Stimulated activated CD8-positive, alpha-beta memory T cell treated with anti-CD3 and anti-CD28 coated beads, Interleukin-12 subunit alpha, Interleukin-12 subunit beta, amount 100 ng/mL, for 24 hours (primary cell): ENCODE measurements around the gene CNBD2.
"Not testable (repeated sequence)": the region's sequence is repeated elsewhere in the genome, so short reads cannot be mapped to it uniquely, and the experiment has no call there.

Source experiments
- DNase-seq: peaks from one replicate; pipeline ENCODE4 v3.0.0-alpha.2; 2020; ENCODE audit errors: extremely low read depth

The CNBD2 gene

GRCh38 chr20:36026131-36026530, 57.7 kb downstream of the CNBD2 start:
- not testable (repeated sequence) for DNase-seq

GRCh38 chr20:36028106-36028808, 59.9 kb downstream of the CNBD2 start:
- DNase-seq, result no peak

DNA sequence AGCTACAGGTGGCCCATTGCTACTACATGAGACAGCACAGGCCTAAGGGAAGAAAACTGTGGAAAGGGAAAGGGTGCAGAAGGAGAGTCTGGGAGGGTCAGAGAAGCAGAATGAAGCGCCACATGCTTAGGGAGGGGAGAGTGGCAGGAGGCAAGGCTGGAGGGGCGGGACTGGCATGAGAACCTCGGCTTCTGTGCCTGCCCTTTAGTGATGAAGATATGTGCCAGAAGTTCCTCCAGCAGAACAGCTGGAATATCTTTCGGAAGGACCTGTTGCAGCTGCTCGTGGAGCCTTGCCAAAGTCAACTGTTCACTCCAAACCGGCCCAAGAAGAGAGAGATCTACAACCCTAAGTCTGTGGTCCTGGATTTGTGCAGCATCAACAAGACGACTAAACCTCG, 61.8 kb downstream of the CNBD2 start:
- DNase-seq, result no peak

GRCh38 chr20:36031806-36032205, 63.4 kb downstream of the CNBD2 start:
- no peak for DNase-seq

- no peak for DNase-seq
Measured at GRCh38 chr20:36034875-36035274, 66.5 kb downstream of the CNBD2 start.

GRCh38 chr20:36035745-36036144, 67.4 kb downstream of the CNBD2 start:
- DNase-seq, result no peak

DNA sequence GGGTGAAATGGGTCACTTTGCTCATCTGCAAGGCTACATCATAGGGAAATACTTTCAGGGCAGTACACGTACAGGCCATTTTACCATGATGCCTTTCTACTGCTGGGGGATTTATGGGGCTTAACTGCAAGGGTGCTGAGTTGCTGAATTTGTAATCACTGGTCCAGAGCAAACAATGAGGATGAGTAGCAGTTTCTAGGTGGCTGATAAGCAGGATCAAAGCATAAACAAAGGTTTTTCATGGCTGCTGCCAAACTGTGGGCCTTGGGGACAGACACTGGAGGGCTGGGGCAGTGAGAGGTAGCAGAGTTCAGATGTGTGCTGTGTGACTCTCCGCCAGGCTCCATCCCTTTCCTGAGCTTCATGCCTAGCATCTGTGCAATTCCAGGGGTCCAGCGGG, 68.3 kb downstream of the CNBD2 start:
- DNase-seq, result no peak

GRCh38 chr20:36040571-36040970, 72.2 kb downstream of the CNBD2 start:
- no peak for DNase-seq

GRCh38 chr20:36043441-36043840, 75.1 kb downstream of the CNBD2 start:
- DNase-seq, result no peak

GRCh38 chr20:36043892-36044515, 75.6 kb downstream of the CNBD2 start:
- DNase-seq, result no peak

GRCh38 chr20:36045373-36045714, 77.0 kb downstream of the CNBD2 start:
- no peak for DNase-seq

- DNase-seq, result not testable (repeated sequence)
Measured at GRCh38 chr20:36046073-36046798, 77.8 kb downstream of the CNBD2 start.

DNA sequence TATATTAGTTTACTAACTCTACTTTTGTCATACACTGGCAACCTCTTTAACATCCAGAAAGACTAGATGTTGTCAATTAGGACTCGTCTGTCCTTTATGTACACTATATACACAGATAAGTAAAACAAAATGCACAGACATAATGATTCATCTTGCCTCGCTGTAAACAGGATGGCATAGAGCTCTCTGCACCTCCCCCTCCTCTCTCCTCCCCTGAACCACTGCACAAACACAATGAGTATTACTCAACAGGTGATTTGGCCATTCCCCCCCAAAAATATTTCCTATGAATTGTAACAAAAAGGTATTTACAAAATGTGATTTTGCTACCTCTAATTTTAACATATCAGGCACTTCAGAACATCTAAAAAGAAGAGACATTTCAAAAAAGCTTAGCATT, 81.0 kb downstream of the CNBD2 start:
- not testable (repeated sequence) for DNase-seq

- DNase-seq, result peak; percentile 81
Measured at GRCh38 chr20:36050436-36051317, 82.3 kb downstream of the CNBD2 start.

DNA sequence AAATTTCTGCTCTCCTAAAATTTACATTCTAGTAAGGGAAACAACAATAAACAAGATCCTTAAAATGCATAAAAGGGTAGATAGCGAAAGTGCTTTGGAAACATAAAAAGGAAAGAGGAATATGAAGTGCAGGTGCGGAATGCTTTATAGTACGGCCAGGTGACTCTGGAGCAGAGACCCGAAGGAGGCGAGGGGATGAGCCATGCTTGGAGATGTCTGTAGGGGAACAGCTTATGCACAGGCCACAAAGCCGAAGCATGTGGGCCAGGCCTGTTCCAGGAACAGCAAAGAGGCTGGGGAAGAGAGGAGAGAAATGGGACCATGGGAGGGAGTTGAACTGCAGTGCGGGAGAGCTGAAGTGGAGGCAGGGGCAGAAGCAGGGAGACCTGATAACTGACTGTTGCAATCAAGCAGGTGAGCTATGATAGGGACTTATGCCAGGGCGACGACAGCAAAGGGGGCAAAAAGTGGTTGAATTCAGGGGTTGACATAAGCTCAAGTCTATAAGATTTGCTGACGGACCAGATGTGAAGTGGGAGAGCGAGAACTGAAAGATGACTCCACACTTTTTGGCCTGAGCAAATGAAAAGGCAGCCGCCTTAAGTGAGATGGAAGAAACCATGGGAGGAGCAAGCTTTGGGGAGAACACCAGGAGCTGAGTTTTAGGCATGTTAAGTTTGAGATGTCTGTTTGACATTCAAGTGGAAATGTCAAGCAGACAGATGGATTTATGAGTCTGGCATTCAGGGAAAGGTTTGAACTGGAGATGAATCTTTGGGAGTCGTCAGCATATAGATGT, 83.1 kb downstream of the CNBD2 start:
- DNase-seq, result no peak

DNA sequence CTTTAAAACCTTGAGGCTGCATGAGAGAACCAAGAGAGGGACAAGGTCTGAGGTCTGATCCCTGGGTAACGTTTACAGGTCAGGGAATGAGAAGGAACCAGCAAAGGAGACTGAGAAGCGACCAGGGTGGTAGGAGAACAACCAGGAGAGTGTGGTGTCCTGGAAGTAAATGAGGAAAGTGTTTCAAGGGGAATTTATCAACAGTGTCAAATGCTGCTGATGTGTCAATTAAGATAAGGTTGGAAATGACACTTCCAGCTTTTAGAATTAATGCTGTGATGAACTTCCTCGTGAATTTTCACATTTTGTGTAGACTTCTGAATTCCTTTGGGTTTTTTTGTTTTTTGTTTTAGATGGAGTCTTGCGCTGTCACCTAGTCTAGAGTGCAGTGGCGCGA, 83.7 kb downstream of the CNBD2 start:
- DNase-seq, result no peak

- not testable (repeated sequence) for DNase-seq
Measured at GRCh38 chr20:36053863-36054518, 85.6 kb downstream of the CNBD2 start.

- no peak for DNase-seq
Measured at GRCh38 chr20:36055145-36055544, 86.8 kb downstream of the CNBD2 start.

DNA sequence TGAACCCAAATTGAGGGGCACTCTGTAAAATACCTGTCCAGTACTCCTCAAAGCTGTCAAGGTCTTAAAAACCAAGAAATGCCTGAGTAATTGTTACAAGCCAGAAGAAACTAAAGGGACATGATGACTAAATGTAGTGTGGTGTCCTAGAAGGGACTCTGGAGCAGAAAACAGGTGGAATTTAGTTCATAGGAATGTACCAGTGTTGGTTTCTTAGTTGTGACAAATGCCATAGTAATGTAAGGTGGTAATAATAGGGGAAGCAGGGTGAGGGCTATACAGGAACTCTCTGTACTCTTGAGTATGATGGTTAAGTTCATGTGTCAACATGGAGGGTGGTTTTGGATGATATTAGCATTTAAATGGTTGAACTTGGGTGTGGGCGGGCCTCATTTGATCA, 92.3 kb downstream of the CNBD2 start:
- no peak for DNase-seq

- no peak for DNase-seq
Measured at GRCh38 chr20:36061754-36062153, 93.4 kb downstream of the CNBD2 start.

- no peak for DNase-seq
Measured at GRCh38 chr20:36062799-36063198, 94.4 kb downstream of the CNBD2 start.
